ENCODE results near the gene RASL11A. TPM values are rescaled to one million over a fixed set of nuclear protein-coding genes. Genes with fewer than 3 reads are reported as not detected.
"Not testable (repeated sequence)": the region's sequence is repeated elsewhere in the genome, so short reads cannot be mapped to it uniquely, and the experiment has no call there.

Gene RASL11A
- total RNA-seq, 1 donor from 2014 or later, result 29.4 TPM

DNA sequence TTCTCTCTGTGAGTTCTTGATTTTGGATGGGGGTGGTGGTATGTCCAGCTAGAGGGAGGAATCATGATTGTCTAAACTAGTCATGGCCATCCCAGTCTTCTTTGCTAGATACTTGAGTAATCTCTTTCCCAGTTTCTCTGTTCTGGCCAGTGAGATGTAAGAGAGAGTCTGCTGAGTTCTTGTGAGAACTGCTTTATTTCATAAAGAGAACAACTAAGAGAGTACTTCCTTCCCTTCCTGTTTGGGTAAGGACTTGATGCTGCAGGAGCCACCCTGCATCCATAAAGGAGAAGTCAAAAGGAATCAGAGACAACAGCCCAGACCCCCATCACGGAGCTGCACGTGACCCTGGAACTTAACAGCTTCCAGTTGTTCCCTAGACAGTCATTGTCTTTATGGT, 3.0 kb upstream of the RASL11A start:
- no peak for DNase-seq (ENCODE audit: low read depth)

DNA sequence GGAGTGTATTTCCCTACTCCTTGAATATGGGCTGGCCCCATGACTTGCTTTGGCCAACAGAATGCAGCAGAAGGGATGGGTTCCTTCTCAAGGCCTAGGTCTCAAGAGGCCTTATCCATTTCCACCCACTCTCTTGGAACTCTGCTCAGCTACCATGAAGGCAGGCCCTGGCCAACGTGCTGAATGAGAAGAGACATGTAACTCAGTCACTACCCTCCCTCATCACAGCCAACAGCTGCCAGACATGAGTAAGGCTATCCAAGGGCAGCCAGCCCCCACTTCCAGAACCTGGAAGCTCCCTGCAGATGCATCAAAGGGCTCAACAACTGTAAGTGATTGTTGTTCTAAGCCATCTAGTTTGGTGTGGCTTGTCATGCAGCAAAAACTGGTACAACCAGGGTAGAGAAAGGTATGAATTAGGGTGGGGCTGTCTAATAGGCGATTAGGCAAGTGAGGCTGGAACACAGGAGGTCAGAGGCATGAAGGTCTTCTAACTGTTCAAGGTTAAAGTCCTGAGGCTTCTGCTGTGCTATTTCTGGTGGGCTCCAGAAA, 1.4 kb upstream of the RASL11A start:
- DNase-seq (ENCODE audit: low read depth), result no peak

DNA sequence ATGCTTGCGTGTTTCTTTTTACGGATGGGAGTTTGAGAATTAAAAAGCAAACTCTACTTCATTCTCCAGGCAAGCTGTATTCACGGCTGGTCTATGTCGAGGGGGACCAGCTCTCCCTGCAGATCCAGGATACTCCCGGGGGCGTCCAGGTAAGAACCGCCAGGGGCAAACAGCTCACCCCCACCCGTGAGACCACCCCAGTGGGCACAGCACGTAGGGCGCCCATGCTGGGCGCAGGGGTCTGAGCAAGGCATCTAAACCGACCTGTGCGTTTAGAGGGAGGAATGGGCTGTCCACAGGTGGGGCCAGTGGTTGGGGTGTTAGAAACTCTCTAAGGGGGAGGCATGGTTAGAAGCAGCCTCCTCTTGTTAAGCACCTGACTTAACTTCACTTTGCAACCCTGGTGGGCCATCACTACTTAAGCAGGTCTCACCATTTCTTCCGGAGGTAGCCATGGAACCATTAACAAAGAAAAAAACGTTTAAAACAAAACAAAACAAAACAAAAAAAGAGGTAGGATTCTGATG, 1.0 kb downstream of the RASL11A start:
- no peak for DNase-seq (ENCODE audit: low read depth)

DNA sequence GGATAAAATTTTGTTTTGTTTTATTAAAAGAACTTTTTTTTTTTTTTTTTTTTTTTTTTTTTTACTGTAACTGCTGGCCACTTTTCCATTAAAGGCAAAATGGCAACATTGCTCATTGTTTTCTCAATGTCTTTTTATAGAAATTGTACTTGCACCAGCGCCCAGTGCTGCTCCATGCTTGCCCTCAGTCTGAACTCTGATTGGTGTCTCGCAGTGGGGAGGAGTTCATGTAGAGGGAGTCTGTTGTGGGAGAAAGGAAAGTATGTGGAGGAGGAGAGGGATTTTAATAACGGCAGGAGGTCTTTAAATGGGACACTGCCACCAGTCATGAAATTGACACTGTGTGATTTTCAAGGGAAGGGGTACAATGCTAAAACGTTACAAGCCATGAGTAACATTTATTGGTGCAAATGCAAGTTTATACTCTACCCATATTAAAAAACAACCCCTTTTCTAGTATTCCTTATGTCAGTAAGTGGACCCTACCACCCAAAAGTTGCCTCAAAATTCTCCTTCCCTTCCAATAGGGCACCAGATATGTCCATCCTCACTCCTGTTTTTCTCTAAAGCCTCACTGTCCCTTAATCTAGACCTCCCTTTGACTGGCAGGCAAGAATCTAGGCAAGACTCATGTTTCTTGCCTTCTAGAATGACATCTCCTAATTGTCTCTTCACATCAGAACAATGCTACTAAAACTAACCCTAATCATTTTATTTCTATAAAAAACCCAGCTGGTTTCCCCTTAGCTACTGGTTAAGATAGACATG, 3.2 kb downstream of the RASL11A start:
- no peak for DNase-seq (ENCODE audit: low read depth)

DNA sequence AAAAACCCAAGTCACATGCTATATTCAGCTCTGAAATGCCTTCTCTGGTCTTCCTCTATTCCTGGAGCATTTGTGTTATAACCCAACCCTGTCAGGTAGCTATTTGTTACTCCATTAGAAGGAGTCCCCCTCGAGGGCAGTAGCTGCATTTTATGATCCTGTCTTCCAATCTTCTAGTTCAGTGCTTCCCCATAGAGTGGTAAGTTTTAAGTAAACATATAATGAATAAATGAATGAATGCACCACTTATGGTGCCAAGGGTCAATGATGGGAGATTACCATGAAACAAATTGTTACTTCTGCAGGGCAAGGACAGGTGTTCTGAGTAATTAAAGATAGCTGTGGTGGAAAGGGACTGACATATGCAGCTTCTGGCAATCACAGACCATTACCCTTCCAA, 4.0 kb downstream of the RASL11A start:
- DNase-seq (ENCODE audit: low read depth), result no peak

DNA sequence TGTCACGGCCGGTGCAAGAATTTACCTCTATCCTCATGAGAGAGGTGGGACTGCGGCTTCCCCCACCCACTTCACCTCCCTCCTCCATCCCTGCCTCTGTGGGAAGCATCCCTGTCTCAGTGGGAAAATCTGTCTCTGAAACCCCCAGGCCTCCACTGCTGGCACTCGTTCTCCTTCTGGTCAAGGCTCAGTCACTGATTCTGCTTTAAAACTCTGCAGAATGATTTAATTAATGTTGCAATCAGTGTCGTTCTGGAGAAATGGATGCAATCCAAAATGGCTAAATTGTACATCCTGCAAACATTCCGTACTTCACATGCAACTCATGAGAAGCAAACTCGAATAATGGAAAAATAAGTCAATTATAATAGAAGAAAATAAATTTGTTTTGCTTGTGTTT, 5.6 kb downstream of the RASL11A start:
- no peak for DNase-seq (ENCODE audit: low read depth)

DNA sequence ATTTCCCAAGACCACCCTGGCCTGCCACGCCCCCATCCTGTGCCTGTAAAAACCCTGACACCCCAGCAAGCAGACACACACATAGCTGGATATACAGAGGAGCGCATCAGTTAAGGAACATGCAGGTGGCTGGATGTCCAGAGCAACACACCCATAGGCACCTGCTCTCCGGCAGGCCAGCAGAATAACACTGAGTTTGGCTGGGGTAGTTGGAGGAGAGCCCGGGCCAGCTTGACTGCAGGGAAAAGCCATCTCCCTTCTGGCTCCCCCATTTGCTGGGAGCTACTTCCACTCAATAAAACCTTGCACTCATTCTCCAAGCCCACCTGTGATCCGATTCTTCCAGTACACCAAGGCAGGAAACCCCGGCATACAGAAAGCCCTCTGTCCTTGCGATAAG, 8.9 kb downstream of the RASL11A start:
- DNase-seq (ENCODE audit: low read depth), result no peak

DNA sequence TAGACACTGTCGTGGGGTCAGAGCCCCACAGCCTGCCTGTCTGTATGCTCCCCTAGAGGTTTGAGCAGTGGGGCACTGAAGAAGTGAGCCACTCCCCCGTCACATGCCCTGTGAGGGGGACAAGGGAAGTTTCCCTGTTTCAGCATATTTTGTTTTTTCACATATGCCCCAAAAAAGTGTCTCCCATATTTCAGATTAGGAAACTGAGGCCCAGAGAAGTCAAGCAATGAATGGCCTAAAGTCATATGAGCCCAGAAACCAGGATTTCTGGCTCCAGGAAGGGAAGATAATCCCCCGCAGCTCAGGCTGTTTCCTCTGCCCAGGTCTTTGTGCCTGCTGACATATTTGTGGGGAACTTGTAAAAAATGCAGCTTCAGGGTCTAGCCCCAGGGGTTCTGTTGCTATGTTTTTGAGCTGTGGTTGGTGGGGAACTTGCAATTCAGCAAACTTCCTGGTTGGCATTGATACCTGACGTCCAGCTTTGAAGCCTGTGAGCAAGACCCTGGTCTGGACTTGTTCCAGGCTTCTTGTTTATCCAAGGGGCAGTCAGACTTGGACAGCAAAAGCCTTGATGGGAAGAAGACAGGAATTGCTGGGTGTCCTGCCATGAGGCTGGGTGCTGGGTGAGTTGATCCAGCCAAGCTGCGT, 9.5 kb downstream of the RASL11A start:
- DNase-seq (ENCODE audit: low read depth), result peak; percentile 76

DNA sequence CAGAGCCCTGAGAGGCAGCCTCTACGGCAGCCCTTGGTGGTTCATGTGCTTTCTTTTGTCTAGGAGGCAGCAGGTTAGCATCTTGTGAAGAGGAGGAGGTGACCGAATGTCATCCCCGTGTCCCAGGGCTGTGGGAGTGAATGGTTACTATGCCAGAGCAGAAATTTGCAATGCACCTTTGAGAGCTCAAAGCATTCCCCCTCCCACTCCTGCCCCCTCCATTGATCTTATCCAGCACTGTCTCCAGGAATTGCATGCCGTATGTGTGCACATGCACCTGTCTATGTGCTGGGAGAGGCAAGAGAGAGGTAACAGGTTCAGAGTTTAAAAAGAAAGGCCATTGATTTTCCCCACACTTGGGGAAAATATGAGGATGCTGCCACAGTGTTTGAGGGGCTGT, 10.2 kb downstream of the RASL11A start:
- DNase-seq (ENCODE audit: low read depth), result no peak

DNA sequence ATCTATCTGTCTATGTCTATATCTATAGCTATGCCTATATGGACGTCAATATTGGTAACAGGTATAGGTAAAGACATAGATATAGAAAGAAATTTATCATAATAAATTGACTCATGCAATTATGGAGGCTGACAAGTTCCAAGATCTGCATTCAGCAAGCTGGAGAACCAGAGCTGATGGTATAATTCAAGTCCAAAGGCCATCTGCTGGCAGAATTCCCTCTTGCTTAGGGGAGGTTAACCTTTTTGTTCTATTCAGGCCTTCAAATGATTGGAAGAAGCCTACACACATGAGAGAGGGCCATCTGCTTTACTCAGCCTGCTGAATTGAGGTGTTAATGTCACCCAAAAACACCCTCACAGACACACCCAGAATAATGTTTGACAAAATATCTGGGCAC, 10.8 kb downstream of the RASL11A start:
- DNase-seq (ENCODE audit: low read depth), result no peak

DNA sequence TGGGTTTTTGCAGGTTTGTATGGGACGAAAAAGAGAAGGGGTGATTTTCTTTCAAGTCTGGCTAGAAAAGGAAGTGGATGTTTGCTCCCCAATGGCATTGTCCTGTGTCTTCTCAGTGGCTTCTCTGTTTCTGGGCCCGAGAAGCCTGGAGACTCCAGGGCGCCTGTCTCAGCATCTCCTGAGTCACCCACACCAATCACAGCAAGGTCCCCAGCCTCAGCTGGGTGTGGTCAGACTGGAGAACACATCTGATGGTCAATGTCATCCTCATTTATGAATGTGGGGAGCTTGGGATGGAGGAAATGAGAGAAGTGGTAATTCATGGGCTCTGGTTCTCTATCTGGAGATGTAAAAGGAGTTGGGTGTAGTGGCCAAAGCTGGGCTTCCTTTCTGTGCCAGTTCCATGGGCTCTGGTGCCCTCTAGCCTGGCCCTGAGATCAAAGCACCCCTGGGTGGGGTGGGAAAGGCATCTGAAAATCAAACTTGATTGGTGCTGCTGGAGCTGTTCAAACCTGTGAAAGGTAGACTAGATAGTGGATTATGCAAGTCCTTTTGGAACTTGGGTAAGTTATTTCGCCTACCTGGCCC, 13.4 kb downstream of the RASL11A start:
- no peak for DNase-seq (ENCODE audit: low read depth)

DNA sequence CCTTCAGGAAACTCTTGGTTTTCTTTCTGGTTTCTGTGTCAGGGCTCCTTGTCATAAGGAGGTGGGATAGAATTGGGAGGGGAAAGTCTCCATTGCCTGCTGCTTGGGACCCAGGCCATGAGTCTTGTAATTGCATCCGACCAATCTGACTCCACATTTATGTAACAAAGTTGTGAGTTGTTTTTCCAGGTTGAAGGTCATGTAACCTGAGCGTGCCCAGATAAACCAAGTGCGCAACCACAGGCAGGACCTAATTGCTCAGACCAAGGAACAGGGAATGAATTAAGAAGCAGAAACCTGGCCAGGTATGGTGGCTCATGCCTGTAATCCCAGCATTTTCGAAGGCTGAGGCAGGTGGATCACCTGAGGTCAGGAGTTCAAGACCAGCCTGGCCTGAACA, 17.8 kb downstream of the RASL11A start:
- no peak for DNase-seq (ENCODE audit: low read depth)

DNA sequence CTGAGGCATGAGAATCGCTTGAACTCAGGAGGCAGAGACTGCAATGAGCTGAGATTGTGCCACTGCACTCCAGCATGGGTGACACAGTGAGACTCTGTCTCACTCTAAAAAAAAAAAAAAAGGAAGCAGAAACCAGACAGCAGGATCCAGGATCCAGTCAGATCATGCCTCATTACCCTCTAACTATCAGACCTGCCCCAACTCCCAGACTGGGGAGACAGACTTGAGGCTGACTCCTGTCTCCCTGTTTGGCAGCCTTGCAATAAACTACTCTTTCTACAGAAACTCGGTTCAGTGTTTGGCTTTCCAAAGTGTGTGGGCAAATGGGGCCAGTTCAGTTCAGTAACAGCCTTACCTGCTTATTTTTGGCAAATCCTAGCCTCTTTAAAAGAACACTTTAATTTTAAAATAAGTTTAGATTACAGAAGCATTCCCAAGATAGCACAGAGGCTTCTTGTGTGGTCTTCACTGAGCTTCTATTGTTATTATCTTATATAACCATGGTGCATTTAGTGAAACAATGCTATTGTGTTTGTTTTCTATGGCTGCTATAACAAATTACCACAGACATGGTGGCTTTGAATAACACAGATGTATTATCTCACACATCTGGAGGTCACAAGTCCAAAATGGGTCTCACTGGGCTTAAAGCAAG, 18.5 kb downstream of the RASL11A start:
- DNase-seq (ENCODE audit: low read depth), result peak; percentile 56

DNA sequence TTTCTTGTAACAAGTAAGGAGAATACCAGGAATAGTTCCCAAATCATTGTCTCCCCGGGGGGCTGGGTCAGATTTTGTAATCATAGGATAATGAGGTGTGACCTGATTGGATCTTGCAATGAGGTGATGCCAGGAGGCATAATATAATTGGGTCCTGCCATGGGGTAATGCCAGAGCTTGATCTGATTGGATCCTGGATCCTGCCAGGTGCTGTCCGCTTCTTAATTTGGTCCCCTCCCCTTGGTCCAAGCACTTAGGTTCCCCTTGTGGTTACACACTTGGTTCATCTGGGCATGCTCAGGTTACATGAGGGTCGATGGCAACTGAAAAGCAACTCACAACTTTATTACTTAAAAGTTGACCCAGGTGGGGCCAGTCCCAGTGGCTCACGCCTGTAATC, 20.1 kb downstream of the RASL11A start:
- no peak for DNase-seq (ENCODE audit: low read depth)

DNA sequence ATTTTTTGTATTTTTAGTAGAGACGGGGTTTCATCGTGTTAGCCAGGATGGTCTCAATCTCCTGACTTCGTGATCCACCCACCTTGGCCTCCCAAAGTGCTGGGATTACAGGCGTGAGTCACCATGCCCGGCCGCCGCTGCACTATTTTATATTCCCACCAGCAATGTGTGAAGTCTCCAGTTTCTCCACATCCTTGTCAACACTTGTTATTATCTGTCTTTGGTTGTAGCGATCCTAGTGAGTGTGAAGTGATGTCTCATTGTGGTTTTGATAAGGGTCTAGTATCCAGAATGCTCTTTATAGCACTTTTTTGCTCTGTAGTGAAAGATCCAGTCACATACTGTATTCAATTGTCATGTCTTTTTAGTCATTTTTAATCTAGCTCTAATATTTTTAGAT, 21.3 kb downstream of the RASL11A start:
- DNase-seq (ENCODE audit: low read depth), result not testable (repeated sequence)

DNA sequence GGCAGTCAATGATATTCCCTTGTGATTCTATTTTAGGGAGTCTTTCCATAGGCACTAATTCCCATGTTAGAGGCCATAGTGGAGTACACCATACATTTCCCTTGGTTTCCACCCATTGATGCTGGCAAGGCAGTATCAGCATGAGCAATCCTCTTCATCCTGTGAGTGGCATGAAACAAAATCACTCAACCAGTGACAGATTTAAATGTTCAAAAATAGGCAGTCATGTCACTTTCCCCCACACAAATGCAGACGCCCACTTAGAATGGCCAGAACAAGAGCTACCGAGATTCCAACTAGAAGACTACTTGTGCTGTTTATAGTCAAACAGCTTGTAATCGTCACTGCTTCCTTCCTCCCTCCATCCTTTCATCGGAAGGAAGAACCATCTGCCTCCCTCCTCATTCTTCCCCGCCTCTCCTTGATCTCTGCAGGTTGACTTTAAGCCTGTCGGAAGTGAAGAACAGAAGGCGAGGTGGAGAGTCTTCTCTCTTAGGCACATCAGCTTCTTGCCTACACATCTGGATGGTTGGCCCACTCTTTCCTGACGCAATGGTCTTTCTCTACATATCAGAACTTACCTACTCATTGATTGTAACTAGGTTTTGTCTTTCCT, 22.6 kb downstream of the RASL11A start:
- DNase-seq (ENCODE audit: low read depth), result no peak

DNA sequence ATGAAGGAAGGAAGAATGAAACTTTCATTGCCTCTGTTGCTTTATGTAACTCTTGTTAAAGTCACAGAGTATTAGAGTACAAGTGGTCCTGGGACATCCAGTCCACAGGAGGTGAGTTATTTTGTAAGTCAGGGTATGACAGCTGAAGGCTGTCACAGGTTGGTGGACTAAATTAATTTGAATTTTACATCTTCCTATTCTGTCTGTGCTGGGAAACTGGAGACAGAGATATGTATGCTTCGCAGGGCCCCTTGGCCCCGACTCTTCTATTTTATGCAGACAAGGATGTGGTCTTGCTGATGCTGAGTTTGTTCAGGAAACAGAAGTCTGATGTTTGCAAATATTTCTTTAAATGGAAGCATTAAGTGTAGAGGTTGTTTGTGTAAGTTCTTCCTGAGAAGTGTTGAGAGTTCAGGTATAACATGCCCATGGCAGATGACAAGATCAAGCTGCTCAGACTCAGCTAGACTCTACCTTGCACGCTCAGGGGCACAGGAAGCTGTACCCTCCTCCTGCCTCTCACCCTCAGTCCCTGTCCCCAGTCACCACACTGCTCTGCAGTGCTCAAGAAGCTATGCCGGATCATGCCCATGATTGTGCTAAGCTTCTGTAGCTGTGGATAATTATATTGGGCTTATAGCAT, 23.4 kb downstream of the RASL11A start:
- DNase-seq (ENCODE audit: low read depth), result no peak

DNA sequence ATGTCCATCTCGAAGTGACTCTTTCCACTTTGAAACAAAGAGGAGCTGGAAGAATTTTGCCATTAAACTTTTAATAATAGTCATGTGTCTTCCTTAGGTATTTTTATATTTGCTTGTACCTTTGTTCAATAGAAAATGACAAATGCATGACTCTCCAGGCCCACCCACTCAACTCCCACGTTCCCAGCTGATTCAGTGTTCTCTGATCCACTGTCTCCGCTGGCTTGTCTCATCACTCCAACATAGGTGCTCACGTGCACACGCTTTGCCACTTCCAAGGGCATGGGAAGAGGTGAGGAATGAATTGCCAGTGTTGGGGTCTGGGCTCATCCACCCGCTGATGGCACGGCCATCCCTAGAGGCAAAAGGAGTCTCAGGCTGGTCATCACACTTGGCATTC, 24.5 kb downstream of the RASL11A start:
- DNase-seq (ENCODE audit: low read depth), result no peak

DNA sequence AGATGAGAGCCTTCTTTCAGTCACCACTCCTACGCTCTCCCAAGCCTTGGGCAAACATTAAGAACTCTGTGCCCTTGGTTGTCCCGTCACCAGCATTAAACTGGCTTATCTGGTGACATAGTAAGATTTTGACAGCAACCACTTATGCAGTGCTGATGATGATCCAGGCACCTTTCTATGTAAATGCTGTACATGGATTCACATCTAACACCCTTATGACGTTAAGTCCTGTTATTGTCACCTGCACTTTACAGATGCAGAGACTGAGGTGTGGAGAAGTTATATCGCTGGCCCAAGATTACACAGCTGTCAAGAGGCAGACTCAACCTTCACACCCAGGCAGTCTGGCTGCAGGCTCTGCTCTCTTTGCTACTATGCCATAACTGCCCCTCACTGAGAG, 25.0 kb downstream of the RASL11A start:
- no peak for DNase-seq (ENCODE audit: low read depth)

DNA sequence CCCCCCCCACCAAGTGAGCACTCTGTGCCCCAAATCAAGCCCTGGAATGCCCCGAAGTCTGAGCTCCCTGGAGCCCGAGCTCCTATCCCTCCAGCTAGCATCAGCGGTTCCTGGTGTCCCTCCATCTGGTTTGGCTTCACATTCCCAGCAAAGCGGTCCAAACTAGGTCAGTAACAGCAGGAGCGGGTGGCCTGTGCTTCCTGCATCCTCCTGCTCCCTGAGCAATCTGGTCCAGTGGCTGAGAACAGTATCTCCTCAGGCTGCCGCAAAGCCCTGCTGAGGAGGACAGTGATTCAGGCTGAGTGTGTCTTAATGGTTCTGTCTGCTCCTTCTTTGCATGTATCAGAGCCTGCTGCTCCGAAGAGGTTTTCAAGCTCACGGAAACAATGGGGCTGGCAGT, 25.9 kb downstream of the RASL11A start:
- no peak for DNase-seq (ENCODE audit: low read depth)

DNA sequence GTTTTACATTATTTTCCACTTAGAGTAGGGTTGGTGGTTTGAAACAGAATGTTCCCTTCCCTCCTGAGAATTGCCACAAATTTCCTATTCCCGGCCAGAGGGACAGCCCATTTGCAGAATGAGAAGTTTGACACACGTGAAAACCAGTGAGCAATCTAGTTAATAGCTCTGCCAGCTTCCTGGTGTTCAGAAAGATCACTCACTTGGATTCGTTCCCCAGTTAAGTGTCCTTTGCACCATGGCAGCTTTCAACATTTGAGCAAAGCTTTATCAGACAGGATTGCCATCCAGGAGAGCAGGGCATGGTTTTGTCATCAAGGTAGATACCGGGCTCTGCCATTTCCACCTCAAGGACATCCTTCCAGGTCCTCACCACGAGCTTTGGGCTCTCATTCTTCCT, 28.2 kb downstream of the RASL11A start:
- DNase-seq (ENCODE audit: low read depth), result no peak
